Measurements from ENCODE around the gene SLC15A4. TPM values are rescaled to one million over a fixed set of nuclear protein-coding genes. Genes with fewer than 3 reads are reported as not detected.

The SLC15A4 gene
- total RNA-seq, 2 donors from 2014 or later = 54.2 to 58.6 TPM

DNA sequence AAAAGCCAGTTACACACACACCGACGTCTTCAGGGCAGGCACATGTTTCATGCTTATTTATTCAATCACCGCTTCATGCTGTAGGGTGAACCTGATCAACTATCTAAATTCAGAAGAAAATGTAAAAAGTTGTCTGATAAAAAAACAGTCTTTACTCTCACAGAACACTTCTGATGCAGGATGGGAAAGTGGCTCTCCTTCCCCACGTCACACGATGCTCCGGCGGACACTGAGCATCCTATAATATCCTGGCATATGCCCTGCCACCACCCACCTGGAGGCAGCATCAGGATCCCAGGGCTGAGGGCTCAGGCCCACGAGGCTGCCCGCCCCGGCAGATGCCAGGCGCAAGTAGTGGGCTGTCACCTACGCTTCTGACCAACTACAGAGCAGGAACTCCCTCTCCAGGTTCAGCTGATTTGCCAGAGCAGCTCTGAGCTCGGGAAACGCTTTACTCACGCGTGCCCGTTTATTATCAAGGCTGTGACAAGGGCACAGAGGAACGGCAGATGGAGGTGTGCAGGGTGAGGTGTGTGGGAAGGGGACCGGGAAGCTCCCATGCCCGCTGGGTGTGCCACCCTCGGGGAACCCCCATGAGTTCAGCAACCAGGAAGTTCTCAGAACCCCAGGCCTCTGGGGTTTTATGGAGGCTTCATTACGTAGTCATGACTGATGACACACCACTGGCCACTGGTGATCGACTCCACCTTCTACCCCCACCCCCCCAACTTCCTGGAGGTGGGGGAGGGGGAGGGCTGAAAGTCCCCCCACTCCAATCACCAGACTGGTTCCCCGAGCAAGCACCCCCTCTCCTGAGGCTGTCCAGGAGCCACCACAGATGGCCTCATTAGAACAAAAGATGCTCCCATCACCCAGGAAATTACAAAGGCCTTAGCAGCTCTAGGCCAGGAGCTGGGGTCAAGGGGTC is 32.1 kb downstream of the SLC15A4 start:
- H3K9me3 Mint-ChIP-seq = no peaks in the 10 kb centered on the region
- ATAC-seq = peak; percentile 66 to 71
- peak overlapping the region; percentile 96 to 97 for H3K27ac Mint-ChIP-seq
- DNase-seq (ENCODE audit: low spot score) = peak; percentile 75
- H3K36me3 Mint-ChIP-seq = peaks cover 13% of the 10 kb centered on the region
- H3K27me3 Mint-ChIP-seq = no peaks in the 10 kb centered on the region
- peaks cover 58 to 68% of the 10 kb centered on the region in 2 donors for H3K4me1 Mint-ChIP-seq (ENCODE audit: low read depth in 2 of 2)
- peak overlapping the region; percentile 91 for H3K4me3 Mint-ChIP-seq

DNA sequence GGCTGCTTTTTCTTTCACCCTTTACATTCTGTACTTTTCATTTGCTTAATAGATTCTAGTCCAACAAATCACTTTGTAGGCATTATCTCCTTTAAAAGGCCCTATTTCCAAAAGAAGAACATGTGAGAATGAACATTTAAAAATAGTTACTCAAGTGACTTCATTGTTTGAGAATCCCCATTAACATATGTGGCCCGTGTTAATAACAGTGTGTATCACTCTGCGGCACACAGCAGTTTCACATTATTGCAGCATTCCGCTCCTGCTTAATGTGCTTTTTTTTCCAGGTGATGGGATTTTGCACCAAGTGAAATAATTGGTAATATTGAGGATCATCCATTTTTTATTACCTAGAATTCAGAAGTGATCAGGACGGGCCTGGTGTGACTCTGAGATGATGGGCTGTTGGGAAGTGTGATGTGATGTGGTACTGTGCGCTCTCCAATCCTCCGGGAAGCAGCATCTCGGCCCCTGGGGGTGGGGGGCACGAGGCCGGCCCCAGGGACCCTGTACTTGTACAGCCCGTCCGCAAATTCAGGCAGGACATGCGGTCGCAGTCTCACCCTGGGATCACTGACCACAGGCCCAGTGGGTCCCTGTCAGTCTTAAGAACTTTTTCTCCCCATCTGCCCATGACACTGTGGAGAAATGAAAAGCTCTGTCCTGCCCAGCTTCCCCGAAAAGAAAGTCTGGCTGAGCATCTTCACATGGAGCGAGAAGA is 32.9 kb downstream of the SLC15A4 start:
- peaks cover 49 to 59% of the 10 kb centered on the region in 2 donors for H3K4me1 Mint-ChIP-seq (ENCODE audit: low read depth in 2 of 2)
- peak overlapping the region; percentile 96 to 97 for H3K27ac Mint-ChIP-seq
- ATAC-seq = no peak
- peaks cover 8% of the 10 kb centered on the region for H3K36me3 Mint-ChIP-seq
- no peaks in the 10 kb centered on the region for H3K9me3 Mint-ChIP-seq
- no peak for DNase-seq (ENCODE audit: low spot score)
- H3K4me3 Mint-ChIP-seq = no peak overlapping the region
- no peaks in the 10 kb centered on the region for H3K27me3 Mint-ChIP-seq

DNA sequence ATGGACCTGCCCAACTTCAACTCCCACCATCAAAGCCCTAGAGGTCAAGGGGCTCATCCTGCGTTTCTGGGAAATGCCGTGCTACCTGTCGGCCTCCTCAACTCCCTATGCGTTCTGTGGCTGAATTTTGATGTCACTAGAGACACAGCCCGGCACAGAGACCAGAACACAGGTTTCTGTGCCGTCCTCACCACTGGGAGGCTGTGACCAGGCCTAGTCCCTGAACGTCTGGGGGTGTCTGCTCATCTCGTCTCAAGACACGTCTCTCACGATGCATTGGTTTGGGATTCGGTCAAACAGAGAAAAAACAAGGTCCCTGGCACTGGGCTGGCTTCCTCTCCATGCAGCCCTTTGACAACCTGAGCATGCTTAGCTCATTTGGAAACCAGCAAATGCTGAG is 33.5 kb downstream of the SLC15A4 start:
- DNase-seq (ENCODE audit: low spot score) = no peak

DNA sequence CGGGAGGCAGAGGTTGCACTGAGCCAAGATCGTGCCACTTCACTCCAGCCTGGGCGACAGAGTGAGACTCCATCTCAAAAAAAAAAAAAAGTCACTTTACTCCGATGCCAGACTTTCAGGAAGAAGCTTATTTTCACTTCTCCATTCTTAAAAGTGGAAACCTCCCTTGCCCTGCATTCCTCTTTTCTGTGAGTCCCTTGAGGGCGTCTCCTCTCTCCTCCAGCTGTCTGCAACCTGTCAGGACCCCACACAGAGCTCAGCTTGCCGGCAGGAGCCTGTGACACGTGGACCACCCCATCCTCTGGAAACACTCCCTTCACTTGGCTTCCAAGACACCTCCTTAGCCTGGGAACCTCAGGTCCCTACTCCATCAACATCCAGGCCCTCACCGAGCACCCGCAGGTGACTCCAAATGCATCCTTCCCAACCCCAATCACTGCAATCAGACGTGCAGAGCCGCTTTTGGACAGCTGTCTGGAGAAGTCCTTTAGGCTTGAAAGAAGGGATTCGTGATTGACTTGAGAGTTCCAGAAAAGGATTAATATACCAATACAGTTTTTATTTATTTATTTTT is 34.3 kb downstream of the SLC15A4 start:
- ATAC-seq = no peak
- Mint-ChIP-seq H3K9me3 (no peaks in the 10 kb centered on the region), H3K36me3 (no peaks in the 10 kb centered on the region), H3K4me3 (no peak overlapping the region), H3K27ac (peak overlapping the region; percentile 54 to 63), H3K27me3 (no peaks in the 10 kb centered on the region), H3K4me1 (ENCODE audit: low read depth in 2 of 2) (peaks cover 39 to 50% of the 10 kb centered on the region in 2 donors)
- DNase-seq (ENCODE audit: low spot score) = no peak

More for the DNA sequence above, 33.5 kb downstream of the SLC15A4 start:
- peaks cover 4% of the 10 kb centered on the region for H3K36me3 Mint-ChIP-seq
- H3K27me3 Mint-ChIP-seq = no peaks in the 10 kb centered on the region
- H3K27ac Mint-ChIP-seq = peak overlapping the region; percentile 38 to 97
- peaks cover 47 to 58% of the 10 kb centered on the region in 2 donors for H3K4me1 Mint-ChIP-seq (ENCODE audit: low read depth in 2 of 2)
- ATAC-seq = no peak
- no peak overlapping the region for H3K4me3 Mint-ChIP-seq
- H3K9me3 Mint-ChIP-seq = no peaks in the 10 kb centered on the region

DNA sequence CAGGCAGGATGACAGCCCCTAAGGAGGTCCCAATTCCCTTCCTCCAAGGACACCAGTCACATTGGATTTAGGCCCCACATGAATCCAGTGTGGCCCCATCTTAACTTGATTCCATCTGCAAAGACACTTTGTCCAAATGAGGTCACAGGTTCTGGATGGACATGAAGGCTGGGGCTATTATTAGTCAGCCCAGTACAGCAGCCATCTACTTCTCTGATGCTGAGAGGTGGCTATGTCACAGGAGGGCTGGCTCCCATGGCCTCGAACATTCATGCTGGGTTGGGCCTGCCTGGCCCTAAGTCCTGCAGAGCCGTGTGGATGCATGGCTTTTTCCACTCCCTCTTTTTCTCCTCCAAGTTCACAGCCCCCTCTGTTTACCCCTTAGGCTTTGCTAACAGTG is 35.9 kb downstream of the SLC15A4 start:
- Mint-ChIP-seq H3K27ac (peak overlapping the region in 1 of 2 donors; percentile 80), H3K4me1 (ENCODE audit: low read depth in 2 of 2) (peaks cover 41 to 48% of the 10 kb centered on the region in 2 donors)

DNA sequence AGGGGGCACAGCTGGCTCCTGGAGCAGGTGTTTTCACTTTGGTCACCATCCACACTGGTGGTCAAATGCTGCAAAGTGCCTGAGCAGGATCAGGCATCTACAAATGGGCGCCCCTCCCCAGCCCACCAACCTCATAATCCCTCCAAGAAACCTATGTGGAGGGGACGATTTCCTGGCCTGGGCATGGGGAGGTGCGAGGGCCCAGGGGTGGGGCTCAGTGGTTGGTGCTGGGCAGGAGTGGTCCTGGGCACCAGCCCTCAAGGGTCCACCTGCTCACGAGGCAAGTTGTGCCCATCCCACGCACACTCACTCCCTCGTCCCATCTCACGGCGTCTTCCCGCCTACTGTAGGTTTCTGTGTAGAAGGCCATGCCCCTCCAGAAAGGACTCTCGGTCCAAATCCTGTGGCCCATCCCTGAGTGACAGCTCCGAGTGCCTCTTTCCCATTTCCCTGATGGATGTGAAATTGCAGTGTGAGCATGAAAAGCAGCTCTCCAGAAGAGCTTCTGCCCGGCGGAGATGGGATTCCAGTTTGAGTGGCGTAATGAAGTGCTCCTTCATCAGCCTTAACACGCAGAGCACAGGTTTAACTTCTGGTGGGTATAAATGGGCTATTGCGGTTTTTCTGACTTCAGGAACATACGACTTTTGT is 36.9 kb downstream of the SLC15A4 start:
- no peak for DNase-seq (ENCODE audit: low spot score)
- H3K4me3 Mint-ChIP-seq = no peak overlapping the region
- no peaks in the 10 kb centered on the region for H3K9me3 Mint-ChIP-seq
- no peaks in the 10 kb centered on the region for H3K36me3 Mint-ChIP-seq
- peaks cover 36 to 45% of the 10 kb centered on the region in 2 donors for H3K4me1 Mint-ChIP-seq (ENCODE audit: low read depth in 2 of 2)
- ATAC-seq = no peak
- peak overlapping the region in 1 of 2 donors; percentile 80 for H3K27ac Mint-ChIP-seq
- H3K27me3 Mint-ChIP-seq = no peaks in the 10 kb centered on the region

More for the DNA sequence above, 35.9 kb downstream of the SLC15A4 start:
- ATAC-seq (no peak), DNase-seq (ENCODE audit: low spot score) (no peak)
- Mint-ChIP-seq H3K27me3 (no peaks in the 10 kb centered on the region), H3K36me3 (no peaks in the 10 kb centered on the region), H3K9me3 (no peaks in the 10 kb centered on the region), H3K4me3 (no peak overlapping the region)

DNA sequence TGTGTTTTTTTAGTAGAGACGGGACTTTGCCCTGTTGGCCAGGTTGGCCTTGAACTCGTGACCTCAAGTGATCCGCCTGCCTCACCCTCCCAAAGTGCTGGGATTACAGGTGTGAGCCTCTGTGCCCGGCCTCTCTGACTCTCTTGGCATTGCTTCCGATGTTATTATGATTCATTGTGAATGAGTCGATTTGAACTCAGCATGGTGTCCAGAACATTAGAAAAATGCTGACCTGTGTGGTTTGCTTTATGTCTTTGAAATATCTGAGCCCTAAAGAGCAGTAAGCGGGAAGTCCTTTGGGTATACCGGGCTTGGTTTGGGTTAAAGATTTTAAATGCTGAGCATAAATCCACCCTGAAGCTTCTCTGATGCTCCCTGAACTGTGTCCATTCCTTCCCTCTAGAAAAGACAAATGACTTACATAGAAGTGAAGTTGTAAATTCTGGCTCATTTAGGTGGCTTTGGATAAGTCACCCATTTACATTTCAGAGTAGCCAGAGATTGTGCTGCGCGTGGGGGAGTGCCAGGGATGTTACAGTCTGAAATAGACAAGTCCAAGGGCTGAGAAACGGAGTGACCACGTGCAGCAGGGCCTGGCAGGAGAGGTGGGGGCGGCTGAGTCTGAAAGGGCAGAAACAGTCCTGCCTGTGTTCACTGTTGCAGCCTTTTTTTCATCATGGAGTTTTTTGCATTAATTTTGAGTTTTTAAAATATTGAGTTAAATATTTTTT is 39.6 kb downstream of the SLC15A4 start:
- no peak for DNase-seq (ENCODE audit: low spot score)
- Mint-ChIP-seq H3K9me3 (no peaks in the 10 kb centered on the region), H3K4me3 (peak overlapping the region; percentile 86), H3K36me3 (no peaks in the 10 kb centered on the region), H3K27ac (peak overlapping the region; percentile 90 to 93), H3K4me1 (ENCODE audit: low read depth in 2 of 2) (peaks cover 25% of the 10 kb centered on the region in 2 donors), H3K27me3 (no peaks in the 10 kb centered on the region)
- ATAC-seq = no peak

DNA sequence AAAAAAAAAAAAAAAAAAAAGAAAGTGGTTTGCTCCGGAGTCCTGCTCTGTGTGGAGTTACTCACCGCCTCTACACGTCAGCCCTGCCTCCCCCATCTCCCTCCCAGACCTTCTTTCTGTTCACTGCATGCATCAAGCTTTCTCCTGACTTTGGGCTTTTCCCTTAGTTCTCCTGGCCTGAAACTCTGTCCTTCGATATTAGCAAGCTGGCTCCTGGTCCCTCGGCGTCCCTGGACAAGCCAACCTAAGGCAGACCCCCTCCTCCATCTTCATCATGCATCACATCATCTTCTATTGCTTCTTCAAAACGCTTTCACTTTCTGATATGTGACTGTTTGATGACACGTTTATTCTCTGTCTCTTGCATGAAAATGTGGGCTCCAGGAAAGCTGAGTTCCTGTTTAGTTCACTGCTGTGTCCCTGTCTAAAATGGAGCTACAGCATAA is 40.6 kb downstream of the SLC15A4 start:
- ATAC-seq = peak; percentile 92
- Mint-ChIP-seq H3K4me1 (ENCODE audit: low read depth in 2 of 2) (peaks cover 25% of the 10 kb centered on the region in 2 donors), H3K36me3 (no peaks in the 10 kb centered on the region), H3K27me3 (no peaks in the 10 kb centered on the region), H3K9me3 (no peaks in the 10 kb centered on the region), H3K27ac (peak overlapping the region; percentile 90 to 93), H3K4me3 (peak overlapping the region; percentile 86)
- no peak for DNase-seq (ENCODE audit: low spot score)

DNA sequence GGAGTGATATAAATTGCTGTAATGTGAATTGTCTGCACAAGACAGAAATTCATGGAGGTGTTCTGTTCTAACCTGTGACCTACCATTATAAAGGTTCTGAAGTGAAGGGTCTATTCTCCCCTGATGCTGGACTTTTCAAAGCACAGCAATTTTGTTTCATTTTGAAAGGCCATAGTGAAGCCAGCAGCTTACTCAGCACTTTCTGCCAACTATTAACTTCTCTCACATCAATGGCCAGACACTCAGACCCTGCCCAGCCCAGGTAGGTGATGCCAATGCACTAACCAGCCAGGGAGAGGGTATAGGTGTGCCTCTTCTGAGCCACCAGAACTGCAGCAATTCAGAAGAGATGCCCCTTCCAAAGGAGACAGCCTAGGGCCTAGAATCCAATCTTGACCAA is 43.9 kb downstream of the SLC15A4 start:
- H3K36me3 Mint-ChIP-seq = no peaks in the 10 kb centered on the region
- no peaks in the 10 kb centered on the region for H3K27me3 Mint-ChIP-seq
- ATAC-seq (no peak), DNase-seq (ENCODE audit: low spot score) (no peak)
- H3K27ac Mint-ChIP-seq = no peak overlapping the region
- no peaks in the 10 kb centered on the region for H3K9me3 Mint-ChIP-seq
- no peak overlapping the region for H3K4me3 Mint-ChIP-seq
- H3K4me1 Mint-ChIP-seq (ENCODE audit: low read depth in 2 of 2) = peaks cover 19 to 20% of the 10 kb centered on the region in 2 donors

DNA sequence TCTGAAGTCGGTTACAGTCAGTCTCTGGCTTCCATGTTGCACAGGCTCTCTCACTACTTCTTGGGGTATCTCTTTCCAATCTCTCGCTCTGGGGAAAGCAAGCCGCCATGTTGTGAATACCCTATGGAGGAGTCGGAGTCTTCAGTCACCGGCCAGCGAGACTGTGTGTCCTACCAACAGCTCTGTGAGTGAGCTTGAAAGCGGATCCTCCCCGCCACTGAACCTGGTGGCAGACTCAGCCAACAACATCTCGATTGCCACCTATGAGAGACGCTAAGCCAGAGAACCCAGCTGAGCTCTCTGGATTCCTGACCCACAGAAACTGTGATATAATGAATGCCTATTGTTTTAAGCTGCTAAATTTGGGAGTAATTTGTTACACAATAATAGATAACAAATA is 51.5 kb downstream of the SLC15A4 start:
- no peak overlapping the region for H3K4me3 Mint-ChIP-seq
- DNase-seq (ENCODE audit: low spot score) (no peak), ATAC-seq (no peak)
- no peaks in the 10 kb centered on the region for H3K36me3 Mint-ChIP-seq
- no peaks in the 10 kb centered on the region for H3K27me3 Mint-ChIP-seq
- peaks cover 7 to 9% of the 10 kb centered on the region in 2 donors for H3K4me1 Mint-ChIP-seq (ENCODE audit: low read depth in 2 of 2)
- H3K9me3 Mint-ChIP-seq = no peaks in the 10 kb centered on the region
- no peak overlapping the region for H3K27ac Mint-ChIP-seq

DNA sequence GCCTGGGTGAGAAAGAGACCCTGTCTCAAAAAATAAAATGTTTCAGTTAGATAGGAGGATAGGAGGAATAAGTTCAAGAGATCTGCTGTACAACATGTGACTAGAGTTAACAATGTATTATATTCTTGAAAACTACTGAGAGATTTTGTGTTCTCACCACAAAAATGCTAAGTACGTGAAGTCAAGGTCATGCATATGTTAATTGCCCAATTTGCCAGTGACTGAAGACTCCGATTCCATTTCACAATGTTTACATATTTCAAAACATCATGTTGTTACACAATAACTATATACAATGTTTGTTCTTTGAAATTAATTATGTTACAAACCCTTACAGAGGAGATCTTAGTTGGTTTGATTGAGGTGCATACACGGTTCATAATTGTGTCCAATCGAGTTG is 52.1 kb downstream of the SLC15A4 start:
- ATAC-seq (no peak), DNase-seq (ENCODE audit: low spot score) (no peak)
- Mint-ChIP-seq H3K27ac (no peak overlapping the region), H3K9me3 (no peaks in the 10 kb centered on the region), H3K27me3 (no peaks in the 10 kb centered on the region), H3K36me3 (no peaks in the 10 kb centered on the region), H3K4me1 (ENCODE audit: low read depth in 2 of 2) (peaks cover 7 to 9% of the 10 kb centered on the region in 2 donors), H3K4me3 (no peak overlapping the region)

DNA sequence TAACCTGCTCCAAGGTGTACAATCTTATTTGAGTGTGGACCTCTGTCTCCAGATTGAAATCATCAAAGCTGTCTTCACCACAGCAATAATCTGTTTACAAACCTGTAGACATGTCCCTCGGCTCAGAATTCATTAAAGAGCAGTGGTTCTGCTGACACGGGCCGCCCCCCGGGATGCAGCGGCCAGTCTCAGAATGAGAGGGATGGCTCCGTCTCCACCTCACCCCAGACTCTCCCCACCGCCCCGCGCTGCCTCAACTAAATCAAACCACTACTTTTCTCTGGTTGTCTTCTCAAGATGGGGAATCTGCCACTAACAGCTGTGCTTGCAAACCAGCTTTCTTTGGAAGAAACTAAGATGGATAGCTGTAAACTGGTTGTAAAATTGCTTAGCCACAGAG is 56.2 kb downstream of the SLC15A4 start:
- ATAC-seq = no peak
- peaks cover 18 to 20% of the 10 kb centered on the region in 2 donors for H3K4me1 Mint-ChIP-seq (ENCODE audit: low read depth in 2 of 2)
- H3K27ac Mint-ChIP-seq = no peak overlapping the region
- no peaks in the 10 kb centered on the region for H3K27me3 Mint-ChIP-seq
- H3K36me3 Mint-ChIP-seq = no peaks in the 10 kb centered on the region
- H3K9me3 Mint-ChIP-seq = no peaks in the 10 kb centered on the region
- no peak for DNase-seq (ENCODE audit: low spot score)
- no peak overlapping the region for H3K4me3 Mint-ChIP-seq
